GM12801 (cell line): ENCODE data around the gene THOC5.

Experiments
- TF ChIP-seq, protein P1 (sequence below): IDR thresholded peaks from one replicate; pipeline ENCODE4 v1.5.1; 2011; ENCODE audit warnings: control low read depth; ENCODE audit not compliant: insufficient read length; ENCODE audit errors: extremely low read depth

THOC5 gene

DNA sequence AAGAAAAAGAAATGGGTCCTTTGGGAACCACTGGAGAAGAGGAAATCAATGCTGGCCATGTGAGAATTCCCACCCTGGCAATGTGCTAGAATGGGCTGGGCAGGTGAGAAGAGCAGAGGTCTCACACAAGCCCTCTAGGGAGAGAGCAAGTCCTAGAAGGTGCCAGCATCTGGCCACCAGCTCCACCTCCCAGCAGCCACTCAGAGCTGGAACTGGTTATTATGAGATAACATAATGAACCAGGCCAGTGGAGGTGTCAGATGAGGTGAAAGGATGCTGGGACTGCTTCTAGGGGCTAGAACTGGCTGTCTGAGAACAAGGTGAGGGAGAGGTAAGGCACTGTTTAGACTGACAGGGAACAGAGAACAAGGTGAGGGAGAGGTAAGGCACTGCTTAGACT, 44.3 kb downstream of the THOC5 start:
- TF ChIP-seq, protein P1, sequence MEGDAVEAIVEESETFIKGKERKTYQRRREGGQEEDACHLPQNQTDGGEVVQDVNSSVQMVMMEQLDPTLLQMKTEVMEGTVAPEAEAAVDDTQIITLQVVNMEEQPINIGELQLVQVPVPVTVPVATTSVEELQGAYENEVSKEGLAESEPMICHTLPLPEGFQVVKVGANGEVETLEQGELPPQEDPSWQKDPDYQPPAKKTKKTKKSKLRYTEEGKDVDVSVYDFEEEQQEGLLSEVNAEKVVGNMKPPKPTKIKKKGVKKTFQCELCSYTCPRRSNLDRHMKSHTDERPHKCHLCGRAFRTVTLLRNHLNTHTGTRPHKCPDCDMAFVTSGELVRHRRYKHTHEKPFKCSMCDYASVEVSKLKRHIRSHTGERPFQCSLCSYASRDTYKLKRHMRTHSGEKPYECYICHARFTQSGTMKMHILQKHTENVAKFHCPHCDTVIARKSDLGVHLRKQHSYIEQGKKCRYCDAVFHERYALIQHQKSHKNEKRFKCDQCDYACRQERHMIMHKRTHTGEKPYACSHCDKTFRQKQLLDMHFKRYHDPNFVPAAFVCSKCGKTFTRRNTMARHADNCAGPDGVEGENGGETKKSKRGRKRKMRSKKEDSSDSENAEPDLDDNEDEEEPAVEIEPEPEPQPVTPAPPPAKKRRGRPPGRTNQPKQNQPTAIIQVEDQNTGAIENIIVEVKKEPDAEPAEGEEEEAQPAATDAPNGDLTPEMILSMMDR, result no peak

DNA sequence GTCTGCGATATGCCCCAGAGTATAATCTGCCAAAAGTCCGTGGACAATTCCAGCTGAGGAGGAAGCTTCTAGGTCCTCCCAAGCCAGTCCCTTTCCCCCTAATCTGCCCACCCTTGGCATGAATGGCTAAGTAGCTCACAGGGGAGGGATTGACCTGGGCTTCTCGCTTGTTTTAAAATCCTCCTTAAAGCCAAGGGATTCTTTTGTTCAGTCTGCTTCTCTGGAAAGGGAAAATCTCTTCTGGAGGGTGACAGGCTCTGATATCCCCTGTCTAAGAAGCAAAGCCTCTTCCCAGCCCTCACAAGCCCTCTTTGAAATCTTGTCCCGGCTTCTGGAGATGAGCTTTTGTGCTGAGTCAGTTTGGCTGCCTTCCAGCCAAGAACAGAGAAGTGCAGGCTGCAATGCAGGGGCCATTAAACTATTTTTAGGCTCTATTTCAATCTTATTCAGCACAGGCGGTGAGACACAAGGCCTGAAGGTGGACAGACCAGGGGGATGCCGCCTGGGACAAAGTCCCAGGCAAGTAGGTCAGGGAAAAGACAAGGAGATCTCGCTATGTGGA, 49.7 kb downstream of the THOC5 start:
- TF ChIP-seq, protein P1, result no peak

DNA sequence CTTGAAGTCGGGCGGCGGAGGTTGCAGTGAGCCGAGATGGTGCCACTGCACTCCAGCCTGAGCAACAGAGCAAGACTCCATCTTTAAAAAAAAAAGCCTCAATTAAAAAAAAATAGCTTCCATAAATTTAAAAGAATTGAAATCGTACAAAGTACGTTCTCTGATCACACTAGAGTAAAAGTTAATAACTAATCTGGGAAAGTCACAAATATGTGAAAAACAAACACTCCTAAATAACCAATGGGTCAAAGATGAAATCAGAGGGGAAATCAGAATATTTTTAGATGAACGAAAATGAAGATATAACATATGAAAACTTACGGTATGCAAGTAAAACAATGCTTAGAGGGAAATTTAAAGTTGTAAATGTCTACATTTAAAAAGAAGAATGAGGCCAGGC, 53.7 kb downstream of the THOC5 start:
- TF ChIP-seq, protein P1, result no peak

DNA sequence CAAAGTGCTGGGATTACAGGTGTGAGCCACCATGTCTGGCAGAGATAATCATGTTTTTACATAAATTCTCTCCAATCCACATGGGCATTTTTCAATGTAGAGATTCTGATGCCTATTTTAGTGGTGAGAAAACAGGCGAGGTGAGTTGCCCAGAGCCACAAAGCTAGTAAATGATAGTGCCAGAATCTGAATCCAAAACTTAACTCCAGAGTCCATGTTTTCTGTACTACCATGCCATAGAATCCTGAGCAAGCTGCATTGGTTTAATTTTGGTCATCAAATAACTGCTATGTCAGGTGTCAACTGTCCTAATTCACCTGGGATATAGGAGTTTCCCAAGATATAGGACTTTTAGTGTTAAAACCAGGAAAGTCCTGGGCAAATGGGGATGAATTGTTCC, 59.9 kb downstream of the THOC5 start:
- TF ChIP-seq, protein P1, result no peak

DNA sequence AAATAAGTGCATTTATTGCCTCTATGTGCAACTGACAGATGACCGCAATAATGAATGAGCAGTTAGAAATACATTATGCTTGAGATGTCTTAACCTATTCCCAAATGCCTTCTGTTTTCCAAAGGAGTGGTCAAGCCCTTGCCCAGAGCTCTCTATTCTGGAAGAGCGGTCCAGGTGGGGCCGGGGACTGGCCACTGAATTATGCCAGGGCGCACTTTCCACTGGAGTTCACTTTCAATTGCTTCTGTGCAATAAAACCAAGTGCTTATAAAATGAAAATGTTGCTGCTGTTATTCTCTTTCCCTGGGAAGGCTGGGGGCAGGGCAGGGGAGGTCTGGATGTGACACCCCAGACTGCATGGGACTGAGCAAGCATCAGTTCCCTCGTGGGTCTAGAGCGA, 62.5 kb downstream of the THOC5 start:
- TF ChIP-seq, protein P1, result no peak

DNA sequence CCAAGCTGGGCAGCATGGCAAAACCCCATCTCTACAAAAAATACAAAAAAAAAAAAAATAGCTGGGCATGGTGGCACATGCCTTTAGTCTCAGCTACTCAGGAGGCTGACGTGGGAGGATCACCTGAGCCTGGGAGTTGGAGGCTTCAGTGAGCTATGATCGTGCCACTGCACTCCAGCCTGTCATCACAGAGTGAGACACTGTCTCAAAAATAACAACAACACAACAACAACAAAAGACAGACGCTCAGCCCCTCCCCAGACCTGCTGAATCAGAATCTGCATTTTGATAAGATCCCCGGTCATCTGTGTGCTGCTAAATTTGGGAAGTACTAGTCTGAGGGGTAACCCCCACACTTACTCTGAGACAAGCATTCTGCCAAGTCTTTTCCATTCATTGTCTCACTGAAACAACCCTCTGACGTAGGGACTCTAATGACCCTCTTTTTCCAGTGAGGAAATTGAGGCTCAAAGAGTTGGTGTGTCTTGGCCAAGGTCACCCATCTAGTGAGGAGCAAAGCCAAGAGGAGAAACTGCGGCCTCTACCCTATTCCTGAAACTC, 66.1 kb downstream of the THOC5 start:
- TF ChIP-seq, protein P1, result no peak

DNA sequence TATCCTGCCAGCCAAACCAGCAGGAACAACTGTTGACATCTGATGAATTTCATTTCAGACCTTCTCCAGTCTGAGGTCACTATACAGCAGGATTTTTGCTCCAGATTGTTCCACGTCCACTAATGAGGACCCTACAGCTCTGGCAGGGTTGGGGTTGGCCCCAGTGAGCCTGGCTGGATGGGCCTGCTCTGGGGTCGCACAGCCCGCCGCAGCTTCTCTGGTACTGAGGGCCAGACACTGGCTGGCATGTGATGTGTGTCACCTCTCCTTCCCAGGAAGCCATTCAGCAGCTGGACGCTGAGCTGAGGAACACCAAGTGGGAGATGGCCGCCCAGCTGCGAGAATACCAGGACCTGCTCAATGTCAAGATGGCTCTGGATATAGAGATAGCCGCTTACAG, 68.1 kb downstream of the THOC5 start:
- TF ChIP-seq, protein P1, result no peak
